Activated CD4-positive, alpha-beta T cell treated with anti-CD3 and anti-CD28 coated beads, Interleukin-2, amount 10 ng/mL, durations not matched to agents 24 days and 14 days (primary cell): Measurements from ENCODE around the gene PCLO. TPM values are rescaled to one million over a fixed set of nuclear protein-coding genes. Genes with fewer than 3 reads are reported as not detected.

ENCODE experiments used
- DNase-seq: peaks from one replicate; pipeline ENCODE4 v3.0.0; 2022
- H3K27ac Mint-ChIP-seq: one replicate; pipeline ENCODE4 v1.8.0; 2022; ENCODE audit warnings: mild to moderate bottlenecking, mixed read lengths
- H3K27me3 Mint-ChIP-seq: one replicate; pipeline ENCODE4 v1.8.0; 2022; ENCODE audit warnings: mixed read lengths
- H3K36me3 Mint-ChIP-seq: one replicate; pipeline ENCODE4 v1.8.0; 2022; ENCODE audit warnings: low read depth, mild to moderate bottlenecking, mixed read lengths
- H3K4me1 Mint-ChIP-seq: one replicate; pipeline ENCODE4 v1.8.0; 2021; ENCODE audit warnings: mixed read lengths
- H3K4me3 Mint-ChIP-seq: one replicate; pipeline ENCODE4 v1.8.0; 2022; ENCODE audit warnings: mild to moderate bottlenecking, moderate library complexity, mixed read lengths
- H3K9me3 Mint-ChIP-seq: one replicate; pipeline ENCODE4 v1.8.0; 2021; ENCODE audit warnings: mixed read lengths
- intact Hi-C: fragments of 100-400 bp; cut with micrococcal nuclease; formaldehyde crosslinking; loops from one replicate; pipeline ENCODE4 v1.15.1; 2023
- total RNA-seq: library from RNA; stranded (reverse); gene quantifications from 2 replicates; pipeline ENCODE4 v1.2.3, GENCODE V29; 2022

Gene PCLO
- total RNA-seq, 1 donor from 2014 or later, result not detected

DNA sequence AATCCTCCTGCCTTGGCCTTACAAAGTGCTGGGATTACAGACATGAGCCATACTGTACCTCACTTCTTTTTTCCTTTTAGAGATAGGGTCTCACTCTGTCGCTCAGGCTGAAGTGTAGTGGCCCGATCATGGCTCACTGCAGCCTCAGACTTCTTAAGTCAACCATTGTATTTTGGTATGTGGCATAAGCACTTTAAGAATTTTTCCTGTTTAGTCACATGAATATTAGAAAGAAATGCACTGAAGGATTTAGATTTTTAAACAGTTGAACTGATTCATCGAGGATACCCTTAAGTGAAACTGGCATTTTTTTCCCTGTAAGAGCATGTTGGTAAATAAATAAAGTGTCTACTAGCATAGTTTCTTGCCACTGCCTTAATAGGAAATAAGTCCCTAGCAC, 399.8 kb downstream of the PCLO start:
- H3K4me3 Mint-ChIP-seq, result no peak overlapping the region
- no peaks in the 10 kb centered on the region for H3K4me1 Mint-ChIP-seq
- no peaks in the 10 kb centered on the region for H3K9me3 Mint-ChIP-seq
- intact Hi-C loops, result no loop called here
- no peak for DNase-seq
- no peak overlapping the region for H3K27ac Mint-ChIP-seq
- H3K36me3 Mint-ChIP-seq, result no peaks in the 10 kb centered on the region
- no peaks in the 10 kb centered on the region for H3K27me3 Mint-ChIP-seq

DNA sequence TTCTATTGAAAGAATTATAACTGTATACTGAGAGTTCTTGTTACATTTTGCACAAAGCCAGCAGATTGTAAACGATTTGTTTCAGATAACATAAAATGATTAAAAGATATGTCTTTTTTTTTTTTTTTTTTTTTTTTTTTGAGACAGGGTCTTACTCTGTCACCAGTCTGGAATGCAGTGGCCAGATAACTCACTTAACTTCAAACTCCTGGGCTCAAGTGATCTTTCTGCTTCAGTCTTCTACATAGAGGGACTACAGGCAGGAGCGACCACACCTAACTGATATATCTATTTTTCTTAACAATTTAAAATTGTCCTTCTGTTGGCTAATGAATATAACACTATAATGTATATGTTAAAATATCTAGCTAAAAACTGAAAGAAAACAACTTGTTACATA, 401.9 kb downstream of the PCLO start:
- Mint-ChIP-seq H3K36me3 (no peaks in the 10 kb centered on the region), H3K9me3 (no peaks in the 10 kb centered on the region), H3K27ac (no peak overlapping the region), H3K27me3 (no peaks in the 10 kb centered on the region), H3K4me1 (no peaks in the 10 kb centered on the region), H3K4me3 (no peak overlapping the region)
- intact Hi-C loops, result no loop called here
- no peak for DNase-seq

DNA sequence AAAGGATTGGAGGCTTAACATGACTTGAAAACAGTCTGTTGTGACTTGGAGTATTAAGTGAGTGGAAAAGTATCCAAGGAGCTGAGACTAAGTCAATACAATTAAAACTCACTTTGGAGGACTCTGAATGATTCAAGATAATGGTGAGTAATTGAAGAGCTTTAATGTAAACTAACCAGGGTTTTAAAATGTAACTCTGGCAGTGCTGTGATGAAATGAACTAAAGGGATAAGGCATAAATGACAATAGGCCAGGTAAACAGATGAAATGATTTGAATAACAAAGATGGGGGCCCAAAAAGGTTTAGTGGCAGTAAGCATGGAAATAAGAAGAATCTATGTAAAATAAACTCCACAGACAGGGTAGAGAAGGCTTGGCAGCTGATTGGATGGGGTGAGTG, 402.6 kb downstream of the PCLO start:
- intact Hi-C loops, result no loop called here
- no peak for DNase-seq
- no peaks in the 10 kb centered on the region for H3K27me3 Mint-ChIP-seq
- no peaks in the 10 kb centered on the region for H3K4me1 Mint-ChIP-seq
- no peak overlapping the region for H3K4me3 Mint-ChIP-seq
- no peaks in the 10 kb centered on the region for H3K9me3 Mint-ChIP-seq
- no peaks in the 10 kb centered on the region for H3K36me3 Mint-ChIP-seq
- H3K27ac Mint-ChIP-seq, result no peak overlapping the region

DNA sequence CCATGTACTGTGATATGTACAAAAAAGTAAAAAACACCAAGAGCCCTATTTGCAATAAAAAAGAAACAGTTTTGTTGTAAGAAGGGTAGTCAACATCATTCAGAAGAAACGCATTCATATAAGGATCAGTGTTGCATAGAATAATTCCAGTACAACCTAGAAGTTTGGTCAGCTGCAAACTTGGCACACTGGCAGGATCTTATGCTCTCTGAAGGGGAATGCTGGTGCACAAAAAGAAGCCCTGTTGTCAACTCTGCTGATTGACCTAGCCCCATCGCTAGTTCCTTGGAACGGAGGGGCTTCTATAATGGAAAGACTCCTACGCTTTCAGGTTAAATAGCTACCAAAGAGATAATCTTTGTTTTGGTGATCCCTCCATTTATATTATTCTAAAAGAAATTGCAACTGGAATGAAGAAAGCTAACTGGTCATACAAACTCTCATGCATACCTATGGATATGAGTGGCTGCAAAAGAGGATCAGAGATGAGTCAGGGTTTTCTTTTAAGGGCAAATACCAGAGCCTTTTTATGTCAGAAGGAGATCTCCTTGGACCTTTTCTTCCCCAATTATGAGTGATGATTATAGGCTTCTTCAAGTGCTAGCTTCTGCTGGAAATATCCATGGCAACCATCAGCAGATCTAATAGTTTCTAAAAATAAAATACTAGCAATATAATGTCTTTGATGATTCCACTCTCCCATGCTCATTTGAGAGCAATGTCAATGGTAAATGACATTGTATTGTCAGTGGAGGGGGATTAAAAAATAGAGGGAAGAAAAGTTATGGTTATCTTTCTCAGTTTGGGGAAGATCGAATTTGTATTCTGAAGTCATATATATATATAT, 406.8 kb downstream of the PCLO start:
- H3K27ac Mint-ChIP-seq, result no peak overlapping the region
- no peak overlapping the region for H3K4me3 Mint-ChIP-seq
- H3K36me3 Mint-ChIP-seq, result no peaks in the 10 kb centered on the region
- no peaks in the 10 kb centered on the region for H3K27me3 Mint-ChIP-seq
- intact Hi-C loops, result no loop called here
- H3K9me3 Mint-ChIP-seq, result no peaks in the 10 kb centered on the region
- DNase-seq, result no peak
- no peaks in the 10 kb centered on the region for H3K4me1 Mint-ChIP-seq

DNA sequence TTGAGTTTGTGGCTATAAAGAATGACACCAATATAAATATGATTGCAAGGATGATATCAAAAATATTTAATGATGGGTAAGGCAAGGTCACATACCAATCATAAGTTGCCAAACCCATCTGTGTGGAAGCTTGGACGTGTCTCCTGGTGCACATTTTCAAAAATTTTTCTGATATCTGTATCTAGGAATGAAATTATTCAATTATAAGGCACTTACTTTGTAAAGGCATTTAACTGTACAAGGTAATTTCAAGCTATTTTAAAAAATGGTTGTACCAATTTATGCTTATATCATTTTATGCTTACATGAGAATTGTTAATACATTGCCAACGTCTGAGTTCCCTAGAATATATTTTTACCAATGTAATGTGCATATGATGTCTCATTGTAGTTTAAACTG, 412.7 kb downstream of the PCLO start:
- H3K27ac Mint-ChIP-seq, result no peak overlapping the region
- H3K4me3 Mint-ChIP-seq, result no peak overlapping the region
- intact Hi-C loops, result no loop called here
- no peaks in the 10 kb centered on the region for H3K36me3 Mint-ChIP-seq
- peaks cover 3% of the 10 kb centered on the region for H3K9me3 Mint-ChIP-seq
- DNase-seq, result no peak
- no peaks in the 10 kb centered on the region for H3K4me1 Mint-ChIP-seq
- H3K27me3 Mint-ChIP-seq, result no peaks in the 10 kb centered on the region

DNA sequence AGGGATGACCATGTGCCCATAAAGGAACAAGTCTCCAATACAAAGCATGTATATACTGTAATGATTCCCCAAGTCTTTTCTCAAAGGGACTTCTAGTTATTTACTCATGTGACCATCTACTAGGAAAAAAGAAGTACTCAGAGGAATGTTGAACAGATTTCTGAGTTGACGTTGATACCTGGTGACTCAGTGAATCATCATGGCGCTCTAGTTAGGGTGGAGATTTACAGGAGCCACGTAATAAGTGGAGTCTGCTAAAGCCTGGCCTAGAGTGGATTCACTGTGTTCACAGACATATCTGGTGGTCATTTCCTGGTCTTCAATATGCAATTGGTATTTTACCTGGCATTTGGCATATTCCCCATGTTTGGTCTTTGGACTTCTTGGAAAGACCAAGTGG, 416.9 kb downstream of the PCLO start:
- Mint-ChIP-seq H3K27me3 (no peaks in the 10 kb centered on the region), H3K36me3 (no peaks in the 10 kb centered on the region), H3K4me1 (no peaks in the 10 kb centered on the region), H3K27ac (no peak overlapping the region), H3K9me3 (peaks cover 3% of the 10 kb centered on the region), H3K4me3 (no peak overlapping the region)
- DNase-seq, result no peak
- intact Hi-C loops, result no loop called here

DNA sequence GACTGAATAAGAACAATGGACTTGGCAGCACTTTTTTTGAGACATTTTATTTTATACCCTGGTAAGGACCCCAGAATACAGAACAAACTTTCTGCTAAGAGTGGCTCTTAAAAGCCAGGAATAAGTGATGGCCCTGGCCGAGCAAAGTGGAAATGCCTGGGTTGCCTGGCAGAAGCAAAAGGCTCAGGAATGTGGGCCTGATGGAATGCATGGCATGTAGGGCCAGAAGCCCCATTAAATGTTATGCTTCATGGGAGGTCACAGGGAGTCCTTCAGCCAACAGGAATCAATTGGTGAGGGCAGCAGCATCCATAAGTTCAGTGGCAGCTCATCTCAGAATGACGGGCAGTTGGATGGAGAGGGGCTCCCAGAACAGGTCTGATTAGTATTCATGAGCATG, 417.6 kb downstream of the PCLO start:
- no peaks in the 10 kb centered on the region for H3K4me1 Mint-ChIP-seq
- no peaks in the 10 kb centered on the region for H3K27me3 Mint-ChIP-seq
- no peak overlapping the region for H3K27ac Mint-ChIP-seq
- DNase-seq, result no peak
- H3K4me3 Mint-ChIP-seq, result no peak overlapping the region
- intact Hi-C loops, result no loop called here
- H3K36me3 Mint-ChIP-seq, result no peaks in the 10 kb centered on the region
- peaks cover 3% of the 10 kb centered on the region for H3K9me3 Mint-ChIP-seq

DNA sequence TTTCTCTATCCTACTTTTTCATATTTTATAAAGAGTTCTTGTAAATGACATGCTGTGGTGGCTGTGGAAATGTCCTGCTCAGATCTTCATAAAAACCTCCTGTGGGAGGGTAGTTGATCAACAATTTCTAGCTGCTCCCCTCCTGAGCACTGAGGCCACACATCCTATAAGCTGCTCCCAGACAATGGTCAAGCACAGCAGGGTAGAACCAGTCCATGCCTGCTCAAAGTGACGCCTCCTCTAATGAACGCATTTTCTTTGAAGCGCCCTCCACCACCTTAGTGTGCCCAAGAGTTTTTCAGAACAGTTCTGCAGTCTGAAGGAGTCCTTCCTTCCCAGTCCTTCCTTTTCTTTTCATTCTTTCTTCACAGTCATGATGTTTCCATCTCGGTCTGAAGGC, 420.5 kb downstream of the PCLO start:
- Mint-ChIP-seq H3K27me3 (no peaks in the 10 kb centered on the region), H3K4me1 (no peaks in the 10 kb centered on the region), H3K36me3 (no peaks in the 10 kb centered on the region), H3K4me3 (no peak overlapping the region), H3K9me3 (no peaks in the 10 kb centered on the region), H3K27ac (no peak overlapping the region)
- no peak for DNase-seq
- intact Hi-C loops, result no loop called here

DNA sequence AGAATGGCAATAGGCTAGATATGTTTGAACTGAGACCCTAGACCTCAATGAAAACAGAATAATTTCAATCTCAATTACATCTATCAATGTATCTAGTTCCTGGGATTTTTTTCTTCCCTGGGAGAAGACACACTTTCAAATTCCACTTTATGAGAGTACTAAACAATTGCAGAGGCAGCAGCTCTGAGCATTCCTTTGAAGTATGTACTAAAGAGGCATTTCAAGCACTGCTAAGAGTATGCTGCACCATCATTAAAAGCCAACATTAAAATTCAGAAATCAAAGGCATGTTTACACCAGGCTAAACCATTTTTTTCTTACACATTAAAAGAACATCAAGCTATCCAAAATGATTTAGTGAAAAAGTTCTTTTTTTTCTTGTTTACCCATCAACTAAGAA, 421.2 kb downstream of the PCLO start:
- Mint-ChIP-seq H3K27ac (no peak overlapping the region), H3K36me3 (no peaks in the 10 kb centered on the region), H3K4me3 (no peak overlapping the region), H3K27me3 (no peaks in the 10 kb centered on the region), H3K4me1 (no peaks in the 10 kb centered on the region), H3K9me3 (no peaks in the 10 kb centered on the region)
- DNase-seq, result no peak
- intact Hi-C loops, result no loop called here

DNA sequence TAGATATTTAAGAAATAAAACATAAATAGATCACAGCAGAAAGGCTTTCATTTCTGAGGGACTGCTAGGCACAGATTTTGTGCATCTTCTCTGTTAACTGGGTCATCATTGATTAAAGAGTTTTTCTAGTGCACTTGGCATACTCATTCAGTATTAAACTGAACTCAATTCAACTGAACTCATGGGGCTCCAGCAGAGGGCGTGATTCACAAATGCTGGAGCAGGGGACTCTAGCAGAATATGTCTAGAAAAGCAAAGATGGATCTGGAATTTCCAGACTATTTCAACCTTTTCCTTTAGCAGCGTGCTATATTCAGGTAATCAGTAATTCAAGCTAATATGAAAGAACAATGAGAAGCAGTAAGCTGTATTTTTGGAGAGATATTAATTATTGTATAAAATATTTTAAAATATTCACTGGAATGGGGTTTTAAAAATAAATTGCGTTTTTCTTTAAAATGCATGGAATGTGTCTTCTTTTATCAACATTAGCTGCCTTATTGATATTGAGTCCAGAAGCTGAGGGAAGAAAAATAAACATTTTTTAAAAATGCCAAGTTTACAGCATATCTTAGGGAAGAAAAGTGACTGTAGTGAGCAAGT, 422.3 kb downstream of the PCLO start:
- no peaks in the 10 kb centered on the region for H3K27me3 Mint-ChIP-seq
- no peak overlapping the region for H3K27ac Mint-ChIP-seq
- no peaks in the 10 kb centered on the region for H3K9me3 Mint-ChIP-seq
- no peak overlapping the region for H3K4me3 Mint-ChIP-seq
- H3K36me3 Mint-ChIP-seq, result no peaks in the 10 kb centered on the region
- intact Hi-C loops, result no loop called here
- DNase-seq, result no peak
- no peaks in the 10 kb centered on the region for H3K4me1 Mint-ChIP-seq

DNA sequence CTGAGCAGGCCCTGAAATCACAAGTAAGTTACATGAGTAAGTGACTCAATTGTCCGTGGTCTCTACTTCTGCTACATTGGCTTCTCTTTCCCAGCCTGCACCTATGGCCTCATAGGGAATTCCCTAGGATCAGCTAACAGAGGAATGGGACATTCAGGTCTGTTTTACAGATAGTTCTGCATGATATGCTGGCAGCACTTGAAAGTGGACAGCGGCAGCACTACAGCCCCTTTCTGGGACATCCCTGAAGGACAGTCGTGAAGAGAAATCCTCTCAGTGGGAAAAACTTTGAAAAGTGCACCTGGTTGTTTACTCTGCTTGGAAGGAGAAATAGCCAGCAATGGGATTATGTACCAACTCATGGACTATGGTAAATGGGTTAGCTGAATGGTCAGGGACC, 426.1 kb downstream of the PCLO start:
- no peaks in the 10 kb centered on the region for H3K27me3 Mint-ChIP-seq
- H3K36me3 Mint-ChIP-seq, result no peaks in the 10 kb centered on the region
- no peaks in the 10 kb centered on the region for H3K4me1 Mint-ChIP-seq
- H3K27ac Mint-ChIP-seq, result no peak overlapping the region
- H3K4me3 Mint-ChIP-seq, result no peak overlapping the region
- DNase-seq, result no peak
- intact Hi-C loops, result no loop called here
- H3K9me3 Mint-ChIP-seq, result no peaks in the 10 kb centered on the region

DNA sequence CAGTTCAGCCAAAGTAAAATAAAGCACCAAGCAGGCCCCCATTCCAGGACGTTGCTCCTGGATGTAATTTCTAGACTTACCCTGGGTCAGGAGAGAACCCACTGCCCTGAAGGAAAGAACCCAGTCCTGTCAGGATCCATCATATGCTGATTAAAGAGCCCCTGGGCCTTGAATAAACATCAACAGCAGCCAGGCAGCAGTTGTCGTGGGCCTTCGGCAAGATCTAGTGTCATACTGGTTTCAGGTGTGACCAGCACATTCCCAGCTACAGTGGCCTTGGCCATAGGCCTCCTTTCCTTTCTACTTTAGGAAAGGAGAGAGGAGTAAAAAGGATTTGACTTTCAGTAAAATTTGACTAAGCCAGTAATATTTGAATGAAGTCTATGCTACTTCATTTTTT, 430.0 kb downstream of the PCLO start:
- Mint-ChIP-seq H3K9me3 (no peaks in the 10 kb centered on the region), H3K36me3 (no peaks in the 10 kb centered on the region), H3K27ac (no peak overlapping the region), H3K27me3 (no peaks in the 10 kb centered on the region), H3K4me1 (no peaks in the 10 kb centered on the region), H3K4me3 (no peak overlapping the region)
- DNase-seq, result no peak
- intact Hi-C loops, result no loop called here

DNA sequence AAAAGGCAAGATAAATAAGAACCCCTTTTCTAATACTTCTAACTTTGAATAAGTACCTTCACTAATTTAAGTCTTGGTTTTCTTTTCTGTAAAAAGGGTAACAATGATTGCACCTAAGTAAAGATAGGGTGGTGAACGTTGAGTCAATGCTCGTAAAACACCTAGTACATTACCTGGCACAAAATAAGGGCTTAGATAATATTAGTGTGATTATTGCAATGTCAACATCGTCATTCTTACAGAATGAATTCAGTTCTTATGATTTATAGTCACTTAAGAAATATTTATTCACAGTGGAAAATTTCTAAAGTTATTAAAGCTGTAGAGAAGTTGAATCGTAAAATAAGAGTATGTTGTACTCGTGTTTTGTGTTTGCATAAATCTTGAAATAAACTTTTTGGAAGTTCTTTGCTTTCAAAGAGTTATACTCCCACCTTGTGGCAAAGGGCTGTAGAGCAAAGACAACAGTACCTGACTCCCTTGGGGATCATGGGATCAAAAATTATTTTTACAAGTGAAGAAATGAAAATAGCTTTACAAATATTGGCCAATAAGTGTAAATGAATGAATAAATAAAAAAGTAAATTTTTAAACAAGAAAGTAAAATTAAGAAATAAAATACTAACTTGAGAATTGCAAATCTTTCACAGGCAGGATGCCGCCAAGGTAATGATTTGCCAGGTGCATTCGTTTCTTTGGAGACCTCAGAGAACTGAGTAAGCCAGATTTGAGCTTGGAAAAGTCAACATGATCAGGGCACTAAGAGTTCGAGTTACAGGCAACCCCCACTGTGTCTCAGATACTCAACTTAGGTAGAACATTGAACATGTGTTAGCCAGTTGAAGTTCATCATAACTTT, 433.3 kb downstream of the PCLO start:
- no peaks in the 10 kb centered on the region for H3K27me3 Mint-ChIP-seq
- no peaks in the 10 kb centered on the region for H3K4me1 Mint-ChIP-seq
- no peak overlapping the region for H3K4me3 Mint-ChIP-seq
- H3K36me3 Mint-ChIP-seq, result no peaks in the 10 kb centered on the region
- no peak overlapping the region for H3K27ac Mint-ChIP-seq
- intact Hi-C loops, result loop anchor here (2.0 to 10.0 kb wide), 3 partner anchors 15 to 685 kb away; no protein-coding TSS in a partner anchor
- DNase-seq, result no peak
- H3K9me3 Mint-ChIP-seq, result no peaks in the 10 kb centered on the region
